HG03378 (cell line): Measurements from ENCODE around the gene RIMS4.

Experiments
- ATAC-seq: cut with Tn5 transposase; IDR thresholded peaks from one replicate; pipeline ENCODE4 v1.9.1; 2021; ENCODE audit warnings: mild to moderate bottlenecking, moderate library complexity; ENCODE audit not compliant: unreplicated experiment

RIMS4 gene

DNA sequence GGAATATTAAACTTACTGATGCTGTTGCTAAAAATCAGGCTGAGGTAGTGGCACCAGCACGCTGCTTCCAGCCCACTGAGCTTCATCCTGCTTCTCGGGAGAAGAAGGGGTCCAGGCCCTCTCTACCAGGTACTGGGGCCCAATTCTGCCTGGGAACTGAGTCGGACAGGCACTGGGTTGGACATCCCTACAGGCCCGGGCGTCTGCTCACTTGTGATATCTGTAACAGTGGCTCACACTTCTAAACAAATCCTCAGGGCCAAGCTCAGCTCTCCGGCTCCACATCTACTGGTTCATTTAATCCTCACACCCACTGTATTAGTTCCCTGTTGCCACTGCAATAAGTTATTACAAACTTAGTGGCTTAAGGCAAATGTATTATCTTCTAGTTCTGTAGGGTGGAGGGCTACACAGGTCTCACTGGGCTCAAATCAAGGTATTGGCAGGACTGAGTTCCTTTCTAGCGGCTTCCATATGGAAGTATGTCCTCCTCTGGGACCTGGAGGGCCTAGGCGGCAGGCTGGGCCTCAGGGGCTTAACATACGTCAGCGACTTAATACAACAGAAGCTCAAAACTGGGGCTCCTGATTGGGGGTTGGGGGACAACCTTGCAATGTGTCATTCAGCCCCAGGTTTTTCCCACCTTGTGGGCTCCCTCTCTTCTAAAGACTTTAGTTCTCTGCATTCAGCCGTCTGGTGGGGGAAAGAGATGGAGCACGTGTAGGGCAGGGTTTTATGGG is 66.3 kb downstream of the RIMS4 start:
- ATAC-seq, result no peak

DNA sequence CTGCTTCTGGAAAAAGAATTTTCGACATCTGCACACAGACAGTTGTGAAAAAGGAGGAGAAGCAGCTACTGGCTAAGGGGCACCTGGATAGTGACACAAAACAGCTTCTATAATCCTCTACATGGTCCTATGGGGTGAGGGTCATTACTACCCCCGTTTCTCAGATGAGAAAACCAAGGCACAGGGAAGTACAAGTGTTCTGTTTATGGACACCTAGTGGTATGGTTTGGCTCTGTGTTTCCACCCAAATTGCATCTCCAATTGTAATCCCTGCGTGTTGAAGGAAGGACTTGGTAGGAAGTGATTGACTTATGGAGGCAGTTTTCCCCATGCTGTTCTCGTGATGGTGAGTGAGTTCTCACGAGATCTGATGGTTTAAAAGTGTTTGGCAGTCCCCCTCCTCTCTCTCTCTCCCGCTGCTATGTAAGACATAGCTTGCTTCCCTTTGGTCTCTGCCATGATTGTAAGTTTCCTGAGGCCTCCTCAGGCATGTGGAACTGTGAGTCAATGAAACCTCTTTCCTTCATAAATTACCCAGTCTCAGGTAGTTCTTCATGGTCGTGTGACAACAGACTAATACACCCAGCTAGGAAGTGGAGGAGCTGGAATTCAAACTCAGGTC is 67.2 kb downstream of the RIMS4 start:
- ATAC-seq, result no peak

DNA sequence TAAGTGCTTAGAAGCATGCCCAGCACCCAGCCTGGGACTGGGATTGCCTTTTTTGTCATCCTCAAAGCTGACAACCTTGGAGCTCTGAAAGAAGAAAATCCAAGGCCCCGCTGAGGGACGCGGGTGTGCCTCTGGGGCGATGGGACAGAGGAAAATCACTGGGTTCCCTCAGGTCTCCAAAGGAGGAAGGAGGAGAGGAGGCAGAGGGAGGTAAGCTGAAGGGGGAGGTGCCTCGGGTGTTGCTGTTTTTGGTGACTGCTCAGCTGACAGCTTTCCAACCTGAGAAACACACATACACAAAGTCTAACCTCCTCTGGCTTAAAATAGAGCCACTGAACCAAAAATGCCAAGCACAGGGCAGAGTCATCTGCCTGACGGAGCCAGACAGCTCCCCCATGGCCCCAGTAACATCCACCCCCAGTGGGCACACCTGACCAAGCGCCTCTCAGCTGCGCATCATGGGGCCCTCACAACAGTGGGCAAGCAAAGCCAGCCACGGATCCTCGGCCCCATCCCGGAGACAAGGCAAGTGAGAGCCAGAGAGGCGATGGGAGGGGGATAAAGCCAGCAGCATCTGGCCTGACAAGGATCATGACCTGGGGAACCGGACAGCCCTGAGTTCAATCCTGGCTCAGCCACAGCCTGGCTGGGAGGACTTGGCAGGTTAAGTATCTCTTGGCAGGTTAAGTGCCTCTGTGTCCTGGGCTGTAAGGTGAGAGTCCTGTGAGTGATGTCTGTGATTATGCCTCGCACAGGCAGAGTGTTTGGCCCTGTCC is 67.9 kb downstream of the RIMS4 start:
- ATAC-seq, result no peak

GRCh38 chr20:44739942-44740341 is 70.4 kb downstream of the RIMS4 start:
- no peak for ATAC-seq

GRCh38 chr20:44738813-44739477 is 71.4 kb downstream of the RIMS4 start:
- ATAC-seq, result no peak

- ATAC-seq, result no peak
Measured at GRCh38 chr20:44737116-44737515, 73.2 kb downstream of the RIMS4 start.

GRCh38 chr20:44736170-44737021 is 74.0 kb downstream of the RIMS4 start:
- ATAC-seq, result peak; percentile 55

- ATAC-seq, result no peak
Measured at GRCh38 chr20:44735816-44736169, 74.6 kb downstream of the RIMS4 start.

DNA sequence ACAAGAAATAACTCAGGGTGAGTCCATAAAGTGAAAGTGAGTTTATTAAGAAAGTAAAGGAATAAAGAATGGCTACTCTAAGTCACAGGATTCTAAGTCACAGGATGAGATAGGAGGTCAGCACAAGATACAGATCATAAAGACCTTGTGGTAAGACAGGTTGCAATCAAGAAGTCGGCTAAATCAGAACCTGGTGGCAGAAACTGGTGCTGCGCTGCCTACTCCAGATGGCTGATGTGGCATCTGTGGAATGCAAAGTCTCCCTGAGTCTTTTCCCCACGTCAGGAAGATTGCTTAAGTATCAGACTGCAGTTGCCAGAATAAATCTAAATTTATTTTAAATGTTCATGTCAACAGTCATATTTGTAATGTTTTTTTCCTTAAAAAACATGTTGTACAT is 75.4 kb downstream of the RIMS4 start:
- no peak for ATAC-seq

DNA sequence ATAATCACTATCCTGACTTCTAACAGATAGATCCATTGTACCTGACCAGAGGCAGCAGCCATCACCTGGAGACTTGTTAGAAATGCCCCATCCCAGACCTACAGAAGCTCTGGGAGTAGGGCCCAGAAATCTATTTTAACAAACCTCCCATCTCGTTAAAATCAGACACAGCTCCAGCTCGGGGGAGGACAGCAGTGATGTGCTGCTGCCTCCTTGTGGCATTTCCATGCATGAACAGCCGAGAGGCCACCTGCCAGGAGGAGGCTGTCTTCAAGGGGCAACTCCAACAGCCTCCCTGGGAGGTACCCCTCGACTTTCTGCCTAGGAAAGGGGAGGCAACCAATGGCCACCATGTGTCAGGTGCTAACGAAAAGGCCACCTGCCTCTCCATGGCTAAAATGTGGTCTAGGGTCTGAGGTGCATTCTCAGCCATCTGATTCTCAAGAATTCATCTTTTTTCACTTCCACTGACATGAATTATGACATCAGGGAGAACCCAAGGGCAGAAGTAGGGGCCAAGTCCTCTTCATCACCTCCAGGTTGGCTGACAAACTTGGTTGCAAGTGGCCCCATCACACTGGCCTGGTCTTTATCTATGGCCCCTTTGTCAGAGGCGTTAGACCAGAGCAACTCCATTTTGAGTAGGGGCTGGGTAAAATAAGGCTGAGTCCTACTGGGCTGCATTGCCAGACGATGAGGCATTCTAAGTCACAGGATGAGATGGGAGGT is 76.8 kb downstream of the RIMS4 start:
- no peak for ATAC-seq

- ATAC-seq, result no peak
Measured at GRCh38 chr20:44732327-44732726, 78.0 kb downstream of the RIMS4 start.

GRCh38 chr20:44731657-44732056 is 78.7 kb downstream of the RIMS4 start:
- no peak for ATAC-seq

DNA sequence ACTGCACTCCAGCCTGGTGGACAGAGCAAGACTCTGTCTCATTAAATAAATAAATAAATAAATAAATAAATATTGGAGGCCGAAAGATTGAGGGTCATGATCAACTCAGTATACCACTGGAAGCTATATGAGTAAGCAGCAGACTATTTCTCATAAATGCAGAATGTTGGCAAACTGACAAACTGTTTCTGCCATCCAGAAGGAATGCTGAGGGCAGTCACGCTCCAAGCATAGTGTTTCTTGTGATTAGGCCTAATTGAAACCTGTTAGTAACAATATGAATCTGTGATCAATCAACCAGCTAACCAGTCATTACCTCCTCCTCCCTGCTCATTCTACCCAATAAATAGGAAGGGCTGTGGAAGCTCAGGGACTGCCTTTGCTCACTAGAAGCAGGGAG is 79.9 kb downstream of the RIMS4 start:
- ATAC-seq, result no peak

- no peak for ATAC-seq
Measured at GRCh38 chr20:44728801-44729443, 81.4 kb downstream of the RIMS4 start.

DNA sequence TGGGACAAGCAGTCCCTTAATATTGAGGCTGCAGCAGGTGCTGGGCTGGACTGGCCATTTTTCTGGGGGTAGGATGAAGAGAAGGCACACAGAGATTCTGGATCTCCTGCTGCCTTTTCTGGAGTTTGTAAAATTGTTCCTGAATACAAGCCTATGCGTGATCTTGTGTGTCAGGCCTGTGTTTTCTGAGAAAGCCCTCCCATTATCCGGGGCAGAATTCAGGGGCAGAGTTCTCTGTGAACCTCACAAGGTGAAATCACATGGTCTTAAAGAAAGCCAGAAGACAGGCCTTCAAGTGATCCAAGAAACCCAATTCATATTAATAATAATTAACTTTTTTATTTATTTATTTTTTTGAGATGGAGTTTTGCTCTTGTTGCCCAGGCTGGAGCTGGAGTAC is 82.7 kb downstream of the RIMS4 start:
- ATAC-seq, result no peak

DNA sequence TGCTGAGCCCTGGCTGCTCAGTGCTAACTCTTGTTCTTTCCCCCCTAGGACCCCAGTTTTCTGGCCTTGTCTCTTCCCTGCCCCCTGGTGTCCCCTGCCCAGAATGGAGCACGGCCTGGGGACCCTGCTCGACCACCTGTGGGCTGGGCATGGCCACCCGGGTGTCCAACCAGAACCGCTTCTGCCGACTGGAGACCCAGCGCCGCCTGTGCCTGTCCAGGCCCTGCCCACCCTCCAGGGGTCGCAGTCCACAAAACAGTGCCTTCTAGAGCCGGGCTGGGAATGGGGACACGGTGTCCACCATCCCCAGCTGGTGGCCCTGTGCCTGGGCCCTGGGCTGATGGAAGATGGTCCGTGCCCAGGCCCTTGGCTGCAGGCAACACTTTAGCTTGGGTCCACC is 83.3 kb downstream of the RIMS4 start:
- ATAC-seq, result no peak

GRCh38 chr20:44725837-44726236 is 84.5 kb downstream of the RIMS4 start:
- ATAC-seq, result no peak

DNA sequence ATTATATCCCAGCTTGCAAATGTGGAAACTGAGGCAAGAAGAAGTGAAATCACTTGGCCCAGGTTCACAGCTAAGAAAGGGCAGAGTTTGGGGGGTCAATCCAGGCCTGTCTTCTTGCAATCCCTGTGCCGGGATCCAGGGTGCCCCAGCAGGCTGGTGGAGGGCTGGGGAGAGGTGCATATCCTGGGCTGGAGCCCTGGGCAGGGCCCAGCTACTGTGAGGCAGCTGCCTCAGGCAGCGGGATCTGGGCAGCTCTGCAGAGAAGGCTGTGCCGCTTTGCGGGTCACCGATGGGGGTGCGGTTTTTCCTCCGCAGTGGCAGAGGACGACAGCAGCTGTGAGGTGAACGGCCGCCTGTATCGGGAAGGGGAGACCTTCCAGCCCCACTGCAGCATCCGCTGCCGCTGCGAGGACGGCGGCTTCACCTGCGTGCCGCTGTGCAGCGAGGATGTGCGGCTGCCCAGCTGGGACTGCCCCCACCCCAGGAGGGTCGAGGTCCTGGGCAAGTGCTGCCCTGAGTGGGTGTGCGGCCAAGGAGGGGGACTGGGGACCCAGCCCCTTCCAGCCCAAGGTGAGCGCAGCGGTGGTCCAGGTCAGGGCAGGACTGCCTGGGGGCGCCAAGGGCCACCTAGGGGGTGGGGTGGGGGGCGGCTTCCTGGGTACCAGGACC is 85.8 kb downstream of the RIMS4 start:
- no peak for ATAC-seq

DNA sequence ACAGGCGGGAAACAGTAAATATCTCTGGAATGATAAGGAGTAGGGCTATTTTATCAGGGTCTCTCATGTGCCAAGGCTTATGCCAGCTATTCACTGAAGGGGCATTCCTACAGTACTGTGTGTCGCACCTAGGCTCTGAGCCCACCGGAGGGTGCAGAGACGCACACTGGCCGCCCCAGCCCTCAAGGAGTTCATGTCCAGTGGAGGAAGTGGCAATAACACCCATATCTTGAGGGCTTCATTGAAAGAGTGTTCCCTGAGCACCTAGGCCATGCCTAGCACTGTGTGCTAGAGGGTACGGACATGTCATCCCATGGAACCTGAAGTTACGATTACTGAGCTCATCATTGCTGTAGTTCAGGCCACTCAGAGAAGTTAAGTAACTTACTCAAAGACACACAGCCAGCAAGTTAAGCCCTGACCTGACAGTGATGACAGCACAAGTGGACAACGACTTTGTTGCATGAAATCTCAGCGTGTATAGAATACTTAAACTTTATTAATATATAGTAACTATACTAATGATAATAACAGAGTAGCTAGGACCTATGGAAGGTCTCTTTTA is 86.5 kb downstream of the RIMS4 start:
- no peak for ATAC-seq
